Measurements from ENCODE around the gene LATS2. TPM values are rescaled to one million over a fixed set of nuclear protein-coding genes. Genes with fewer than 3 reads are reported as not detected.

Gene LATS2
- total and polyA plus RNA-seq, 8 donors: 3.4 to 21.4 (median 7.7) TPM

GRCh38 chr13:21006141-21007005, 55.0 kb downstream of the LATS2 start:
- Histone ChIP-seq H3K4me1 (peaks cover under 1 to 52% (median 24%) of the 10 kb centered on the region in 4 donors), H3K36me3 (peaks cover 0 to 4% (median 1%) of the 10 kb centered on the region in 4 donors), H3K9me3 (peaks cover 0 to 4% (median 0%) of the 10 kb centered on the region in 4 donors), H3K27ac (peak overlapping the region in 1 of 5 donors; percentile 39), H3K4me3 (no peak overlapping the region), H3K27me3 (no peaks in the 10 kb centered on the region)
- intact Hi-C loops (cut with DNase I; ENCODE audit: low total_unique reads): no loop called here
- DNase-seq: no peak
- WGBS, 5 donors: 84 to 90% (median 88%) methylated on average over 11 of the region's 11 CpGs
- TF ChIP-seq CTCF (IDR thresholded peaks at IDR 0.05): no peak
- TF ChIP-seq POLR2A (IDR thresholded peaks at IDR 0.05): no peak
- no peak for TF ChIP-seq EP300 (IDR thresholded peaks at IDR 0.05)
- no peak for TF ChIP-seq POLR2AphosphoS5 (IDR thresholded peaks at IDR 0.05)

GRCh38 chr13:21005193-21005592, 56.2 kb downstream of the LATS2 start:
- no peak overlapping the region for H3K4me3 ChIP-seq
- WGBS, 5 donors: 80 to 98% (median 90%) methylated on average over 3 of the region's 3 CpGs
- DNase-seq: no peak
- peaks cover 0 to 7% (median 0%) of the 10 kb centered on the region in 4 donors for H3K9me3 ChIP-seq
- no peaks in the 10 kb centered on the region for H3K27me3 ChIP-seq
- peaks cover 0 to 5% (median 2%) of the 10 kb centered on the region in 4 donors for H3K36me3 ChIP-seq
- H3K4me1 ChIP-seq: peaks cover 0 to 40% (median 16%) of the 10 kb centered on the region in 4 donors
- H3K27ac ChIP-seq: peak overlapping the region in 1 of 5 donors; percentile 11
- intact Hi-C loops (cut with DNase I; ENCODE audit: low total_unique reads): no loop called here
- TF ChIP-seq CTCF (IDR thresholded peaks at IDR 0.05) (no peak), POLR2AphosphoS5 (IDR thresholded peaks at IDR 0.05) (no peak), POLR2A (IDR thresholded peaks at IDR 0.05) (no peak), EP300 (IDR thresholded peaks at IDR 0.05) (no peak)

- intact Hi-C loops (cut with DNase I; ENCODE audit: low total_unique reads): no loop called here
- H3K9me3 ChIP-seq: peaks cover 0 to 7% (median 0%) of the 10 kb centered on the region in 4 donors
- H3K36me3 ChIP-seq: peaks cover 0 to 23% (median 13%) of the 10 kb centered on the region in 4 donors
- DNase-seq: no peak
- H3K4me1 ChIP-seq: peaks cover 0 to 36% (median 21%) of the 10 kb centered on the region in 4 donors
- 95 to 99% (median 97%) methylated on average over 5 of the region's 5 CpGs for WGBS, 5 donors
- no peak overlapping the region for H3K27ac ChIP-seq
- H3K4me3 ChIP-seq: no peak overlapping the region
- TF ChIP-seq CTCF (IDR thresholded peaks at IDR 0.05) (no peak), POLR2A (IDR thresholded peaks at IDR 0.05) (no peak), POLR2AphosphoS5 (IDR thresholded peaks at IDR 0.05) (no peak), EP300 (IDR thresholded peaks at IDR 0.05) (no peak)
- H3K27me3 ChIP-seq: no peaks in the 10 kb centered on the region
Observed at GRCh38 chr13:21001471-21001870, 59.9 kb downstream of the LATS2 start.

GRCh38 chr13:21000647-21001046, 60.7 kb downstream of the LATS2 start:
- intact Hi-C loops (cut with DNase I; ENCODE audit: low total_unique reads): no loop called here
- peaks cover 0 to 34% (median 18%) of the 10 kb centered on the region in 4 donors for H3K4me1 ChIP-seq
- H3K27ac ChIP-seq: no peak overlapping the region
- no peaks in the 10 kb centered on the region for H3K27me3 ChIP-seq
- TF ChIP-seq POLR2AphosphoS5 (IDR thresholded peaks at IDR 0.05) (no peak), CTCF (IDR thresholded peaks at IDR 0.05) (no peak), POLR2A (IDR thresholded peaks at IDR 0.05) (no peak), EP300 (IDR thresholded peaks at IDR 0.05) (no peak)
- DNase-seq: no peak
- WGBS, 5 donors: 77 to 89% (median 81%) methylated on average over 1 of the region's 1 CpG
- H3K4me3 ChIP-seq: no peak overlapping the region
- H3K9me3 ChIP-seq: peaks cover 0 to 7% (median 0%) of the 10 kb centered on the region in 4 donors
- H3K36me3 ChIP-seq: peaks cover 0 to 23% (median 13%) of the 10 kb centered on the region in 4 donors
